Fibroblast of gingiva (primary cell): ENCODE measurements around the gene OSBPL1A.

Source experiments
- DNase-seq: peaks from one replicate; pipeline ENCODE4 v3.0.0-alpha.2; 2011; ENCODE audit warnings: low read depth

The OSBPL1A gene

GRCh38 chr18:24397694-24398368 is at the start of gene OSBPL1A:
TSS of gene OSBPL1A (minus strand) at chr18:24397824. CDS start at chr18:24377533, 20,291 bp downstream.
- peak; percentile 95 for DNase-seq

GRCh38 chr18:24446953-24447538 is 49.4 kb upstream of the OSBPL1A start:
- DNase-seq, result no peak

- no peak for DNase-seq
These were observed 48.8 kb upstream of the OSBPL1A start for GRCh38 chr18:24446453-24446852.

- no peak for DNase-seq
These were observed 46.2 kb upstream of the OSBPL1A start for GRCh38 chr18:24443870-24444269.

DNA sequence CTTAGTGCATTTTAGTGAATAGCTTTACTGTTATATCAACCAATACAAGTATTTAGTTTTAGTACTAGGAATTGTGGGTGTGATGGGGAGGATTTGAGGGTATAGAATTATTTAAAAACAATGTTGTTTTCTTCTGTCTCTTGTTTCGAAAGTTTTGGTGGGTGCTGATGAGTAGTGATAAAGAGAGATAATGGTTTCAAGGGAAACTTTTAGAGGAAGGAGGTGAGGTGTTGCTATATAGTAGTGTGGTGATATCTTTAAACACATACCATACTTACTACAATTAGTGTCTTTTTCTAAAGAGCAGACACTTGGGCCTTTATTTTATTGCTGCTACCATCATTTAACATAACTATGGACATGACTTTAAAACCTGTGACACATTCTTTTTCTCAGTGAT is 39.3 kb upstream of the OSBPL1A start:
- no peak for DNase-seq

DNA sequence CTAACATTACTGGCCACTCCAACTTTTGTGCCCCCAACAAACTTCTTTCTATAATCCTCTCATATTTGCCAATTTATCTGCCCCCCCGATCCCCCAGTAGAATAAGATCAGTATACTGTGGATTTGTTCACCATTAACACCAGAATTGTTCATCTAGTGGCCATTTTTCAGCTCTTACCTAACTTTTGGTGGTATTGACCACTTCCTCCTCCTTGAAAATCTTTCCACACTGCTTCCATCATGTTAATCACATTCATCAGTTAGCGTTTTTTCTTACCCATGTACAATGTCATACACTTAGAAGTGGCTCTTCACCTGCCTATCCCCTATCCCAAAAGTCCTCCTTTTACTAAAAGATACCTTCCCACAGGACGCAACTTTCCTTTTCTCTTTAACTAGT is 35.0 kb upstream of the OSBPL1A start:
- no peak for DNase-seq

GRCh38 chr18:24429188-24429587 is 31.6 kb upstream of the OSBPL1A start:
- DNase-seq, result no peak

GRCh38 chr18:24428709-24429108 is 31.1 kb upstream of the OSBPL1A start:
- DNase-seq, result no peak

DNA sequence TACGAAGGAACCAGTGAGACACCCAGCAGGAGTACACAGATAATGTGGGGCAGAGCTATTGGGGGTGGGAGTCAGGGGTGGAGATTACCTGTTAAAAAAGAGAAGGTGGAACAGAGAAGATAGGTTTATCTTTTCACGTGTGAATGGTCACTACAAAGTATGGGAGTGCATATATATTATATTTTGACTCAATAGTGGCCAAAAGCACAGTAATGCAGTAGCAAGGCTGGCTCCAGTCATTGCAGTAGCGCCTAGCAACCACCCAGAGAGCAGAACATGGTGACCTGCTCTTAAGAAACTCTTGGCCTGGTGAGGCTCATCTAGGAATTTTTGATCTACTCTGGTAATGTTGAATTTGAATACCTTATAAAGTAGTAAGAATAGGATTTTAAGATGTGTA is 29.9 kb upstream of the OSBPL1A start:
- DNase-seq, result peak; percentile 43

GRCh38 chr18:24426398-24427294 is 29.0 kb upstream of the OSBPL1A start, which contains the start of gene IMPACT:
TSS of gene IMPACT (plus strand) at chr18:24426670. CDS start at chr18:24426757, 87 bp downstream.
- peak; percentile 85 for DNase-seq

GRCh38 chr18:24426073-24426397 is 28.4 kb upstream of the OSBPL1A start:
- no peak for DNase-seq

DNA sequence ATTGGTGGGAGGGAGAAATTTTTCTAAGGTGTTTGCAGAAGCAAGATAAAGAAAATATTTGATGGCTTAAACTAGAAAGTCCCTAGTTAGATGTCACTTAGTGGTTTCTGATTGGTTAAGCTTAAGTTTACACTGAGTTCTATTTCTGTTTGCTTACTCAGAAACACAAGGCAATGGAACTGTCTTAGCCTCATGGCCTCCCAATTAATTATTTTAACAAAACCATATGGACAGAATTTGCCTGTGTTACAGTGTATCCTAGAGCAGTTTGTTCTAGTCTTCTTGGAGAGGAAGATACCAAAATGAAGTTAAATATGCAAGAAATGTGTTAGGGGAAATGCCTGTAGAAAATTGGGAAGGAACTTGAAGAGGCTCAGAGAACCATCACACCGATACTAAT is 24.2 kb upstream of the OSBPL1A start:
- peak; percentile 52 for DNase-seq

GRCh38 chr18:24420551-24420950 is 22.9 kb upstream of the OSBPL1A start:
- DNase-seq, result no peak

- no peak for DNase-seq
These were observed 19.9 kb upstream of the OSBPL1A start for GRCh38 chr18:24417480-24417879.

DNA sequence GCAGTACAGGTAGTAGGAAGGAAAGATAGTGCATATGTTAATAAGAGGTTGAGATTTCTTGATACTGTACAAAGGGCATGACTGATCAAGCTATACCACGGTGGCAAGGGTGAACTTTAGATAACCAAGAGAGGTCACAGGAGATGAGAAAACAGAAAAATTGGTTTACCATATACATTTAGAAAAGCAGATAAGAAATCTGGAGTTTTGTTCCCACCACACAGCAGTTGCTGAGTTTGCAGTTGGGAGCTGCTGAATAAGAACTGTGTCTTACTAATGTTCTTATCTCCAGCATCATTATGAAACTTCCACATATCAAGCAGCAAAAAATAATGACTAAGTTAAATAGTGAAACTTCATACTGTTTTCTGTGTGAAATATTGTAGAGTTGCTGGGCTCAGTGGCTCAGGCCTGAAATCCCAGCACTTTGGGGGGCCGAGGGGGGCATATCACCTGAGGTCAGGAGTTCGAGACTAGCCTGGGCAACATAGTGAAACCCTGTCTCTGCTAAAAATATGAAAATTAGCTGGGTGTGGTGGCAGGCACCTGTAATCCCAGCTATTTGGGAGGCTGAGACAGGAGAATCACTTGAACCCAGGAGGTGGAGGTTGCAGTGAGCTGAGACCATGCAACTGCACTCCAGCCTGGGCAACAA is 16.9 kb upstream of the OSBPL1A start:
- DNase-seq, result no peak

GRCh38 chr18:24413148-24413547 is 15.5 kb upstream of the OSBPL1A start:
- peak; percentile 20 for DNase-seq

DNA sequence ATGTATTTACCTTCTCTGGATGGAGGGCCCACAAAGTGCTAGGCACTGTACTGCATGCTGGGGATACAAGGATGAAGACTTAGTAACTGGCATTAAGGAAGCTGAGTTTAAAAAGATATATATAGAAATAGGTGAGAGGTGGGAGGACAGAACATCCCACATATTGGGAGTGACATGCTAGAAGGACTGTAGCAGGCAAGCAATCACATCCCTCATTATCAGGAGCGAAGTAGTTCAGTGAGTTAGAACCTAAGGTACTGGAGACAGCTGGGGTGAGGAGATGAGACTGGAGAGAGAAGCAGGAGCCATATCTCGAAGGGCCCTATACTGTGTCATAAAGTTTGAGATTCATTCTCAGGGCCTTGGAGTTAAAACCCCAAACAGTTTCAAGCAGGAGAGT is 10.9 kb upstream of the OSBPL1A start:
- no peak for DNase-seq

GRCh38 chr18:24404591-24404990 is 7.0 kb upstream of the OSBPL1A start:
- no peak for DNase-seq

- no peak for DNase-seq
These were observed 5.5 kb upstream of the OSBPL1A start for GRCh38 chr18:24403076-24403475.

GRCh38 chr18:24402209-24402785 is 4.7 kb upstream of the OSBPL1A start:
- DNase-seq, result no peak

DNA sequence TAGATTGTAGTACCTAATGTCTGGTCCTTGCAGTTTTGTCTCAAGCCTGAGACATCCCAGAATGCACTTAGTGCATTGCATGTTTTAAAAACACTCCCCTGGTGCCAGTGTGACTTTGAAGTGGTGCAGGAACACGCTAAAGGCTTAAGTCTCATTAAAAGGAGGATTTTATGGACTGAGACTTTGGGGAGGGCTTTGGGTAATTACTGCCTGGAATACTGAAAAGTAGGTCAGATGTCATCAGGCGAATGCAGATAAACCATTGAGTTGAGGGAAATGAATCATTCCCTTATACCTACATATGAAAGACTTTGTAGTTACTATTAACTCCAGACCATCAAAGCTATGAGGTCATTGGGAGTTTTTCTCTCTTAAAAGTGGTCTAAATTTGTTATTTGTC is 3.0 kb upstream of the OSBPL1A start:
- no peak for DNase-seq

- peak; percentile 43 for DNase-seq
These were observed 916 bp upstream of the OSBPL1A start for GRCh38 chr18:24398540-24398939.
